SU-DHL-6 (cell line): ENCODE results near the gene MYO1D.

ENCODE experiments used
- CTCF ChIP-seq: fragments of 200-600 bp; sonication (generic); IDR thresholded peaks from one replicate; pipeline ENCODE4 v1.5.1; 2017; ENCODE audit warnings: antibody characterized with exemption, mild to moderate bottlenecking, low read length, moderate library complexity; ENCODE audit not compliant: insufficient read depth, poor library complexity, severe bottlenecking
- EZH2phosphoT487 ChIP-seq: fragments of 200-600 bp; sonication (generic), shearing (Covaris generic); conservative IDR thresholded peaks from 2 replicates; pipeline ENCODE4 v1.6.1; 2018; ENCODE audit warnings: mild to moderate bottlenecking, antibody characterized with exemption, low read length, moderate library complexity, mixed read lengths

GRCh38 chr17:32824334-32824733 lies 52.6 kb downstream of the MYO1D start:
- TF ChIP-seq CTCF: no peak
- no peak for TF ChIP-seq EZH2phosphoT487
